Measurements from ENCODE around the gene RPL28.

Gene RPL28

DNA sequence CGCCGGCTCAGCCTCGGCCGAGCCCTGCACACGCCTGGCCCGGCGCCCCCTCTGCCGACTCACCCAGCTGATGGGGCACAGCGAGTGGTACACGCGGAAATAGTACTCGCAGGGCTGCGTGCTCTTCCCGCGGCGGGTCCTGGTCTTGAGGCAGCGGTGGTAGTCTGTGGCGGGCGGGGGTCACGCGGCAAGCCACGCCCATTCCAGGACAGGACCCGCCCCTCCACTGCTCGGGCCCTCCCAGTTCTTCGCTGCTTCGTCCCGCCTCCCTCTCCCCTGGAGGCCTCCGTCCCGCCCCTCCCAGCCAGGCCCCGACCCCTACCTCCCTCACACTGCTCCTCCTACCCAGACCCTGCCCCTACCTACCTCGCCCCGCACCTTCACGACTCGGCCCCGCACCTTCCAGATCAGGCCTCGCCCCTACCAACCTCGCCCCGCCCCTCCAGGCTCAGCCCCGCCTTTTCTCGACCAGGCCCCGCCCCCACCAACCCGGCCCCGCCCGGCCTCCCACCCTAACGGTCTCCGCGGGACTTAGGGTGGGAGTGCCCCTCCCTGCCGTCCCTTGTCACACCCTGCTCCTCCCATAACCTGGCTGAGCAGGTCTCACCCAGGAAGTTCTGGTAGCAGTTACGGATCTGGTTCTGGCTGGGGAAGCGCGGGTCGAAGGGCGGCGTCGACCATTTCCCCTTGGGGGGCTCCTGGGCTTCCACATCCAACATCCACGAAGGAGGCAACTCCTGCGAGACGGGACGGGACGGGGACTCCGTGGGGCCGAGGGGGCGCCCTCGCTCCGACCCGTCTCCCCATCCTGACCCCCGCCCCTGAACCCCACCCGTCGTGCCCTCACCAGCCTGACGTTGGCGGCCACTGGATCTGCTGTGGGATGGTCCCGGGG lies 31.7 kb upstream of the RPL28 start:
- peak in 1 of 2 experiments; percentile 31 for DNase-seq

DNA sequence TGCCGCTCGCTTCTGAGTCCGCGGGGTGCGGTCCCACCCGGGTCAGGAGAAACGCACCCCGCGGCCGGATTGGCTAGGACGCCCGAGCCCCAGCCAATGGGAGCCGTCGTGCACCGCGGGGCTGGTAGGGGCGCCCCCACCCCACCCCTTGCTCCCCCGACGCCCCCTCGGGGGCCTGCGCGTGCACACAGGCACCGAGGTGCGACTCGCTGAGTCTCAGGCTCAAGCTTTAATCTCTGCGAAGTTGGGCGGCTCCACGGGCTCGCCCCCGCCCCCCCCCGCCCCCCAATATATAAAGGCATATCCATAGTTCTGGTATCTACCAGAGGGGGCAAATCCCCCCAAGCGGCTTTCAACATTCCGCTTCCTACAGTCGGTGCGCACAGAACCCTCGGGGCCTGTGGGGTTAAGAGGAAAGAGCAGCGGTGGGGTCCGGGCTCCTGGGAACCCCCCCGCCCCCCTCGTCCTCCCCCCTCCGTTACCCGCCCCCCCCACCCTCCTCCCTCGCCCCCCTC lies 31.0 kb upstream of the RPL28 start, which contains the start of gene COX6B2:
Gene COX6B2, minus strand, starts transcription at position 22 of the 515 bp plus-strand sequence. CDS start 198 bp downstream, outside the sequence.
- DNase-seq = no peak

DNA sequence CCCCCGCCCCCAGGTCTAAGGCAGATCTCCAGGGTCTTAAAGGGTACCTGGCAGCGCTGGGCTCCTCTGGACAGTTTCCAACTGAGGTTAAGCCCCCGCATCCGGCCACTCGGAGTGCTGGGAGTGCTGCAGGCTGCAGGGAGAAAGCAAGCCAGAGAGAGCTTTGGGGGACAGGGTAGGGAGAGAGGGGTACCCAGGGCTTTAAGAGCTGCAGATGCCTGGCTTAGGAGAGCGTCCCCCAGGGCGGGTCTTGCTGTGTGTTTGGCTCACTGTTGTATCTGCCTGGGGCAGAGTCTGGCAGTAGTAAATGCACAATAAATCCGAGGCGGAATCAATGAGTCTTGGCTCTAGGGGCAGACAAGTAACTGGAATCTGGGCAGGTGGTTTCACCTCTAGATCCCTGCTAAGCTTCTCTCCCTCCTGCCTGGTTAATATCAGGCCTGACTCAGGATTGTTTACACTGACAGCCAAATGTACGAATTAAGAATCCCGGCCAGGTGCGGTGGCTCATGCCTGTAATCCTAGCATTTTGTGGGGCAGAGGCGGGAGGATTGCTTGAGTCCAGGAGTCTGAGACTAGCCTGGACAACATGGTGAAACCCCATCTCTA lies 30.4 kb upstream of the RPL28 start:
- no peak for DNase-seq

DNA sequence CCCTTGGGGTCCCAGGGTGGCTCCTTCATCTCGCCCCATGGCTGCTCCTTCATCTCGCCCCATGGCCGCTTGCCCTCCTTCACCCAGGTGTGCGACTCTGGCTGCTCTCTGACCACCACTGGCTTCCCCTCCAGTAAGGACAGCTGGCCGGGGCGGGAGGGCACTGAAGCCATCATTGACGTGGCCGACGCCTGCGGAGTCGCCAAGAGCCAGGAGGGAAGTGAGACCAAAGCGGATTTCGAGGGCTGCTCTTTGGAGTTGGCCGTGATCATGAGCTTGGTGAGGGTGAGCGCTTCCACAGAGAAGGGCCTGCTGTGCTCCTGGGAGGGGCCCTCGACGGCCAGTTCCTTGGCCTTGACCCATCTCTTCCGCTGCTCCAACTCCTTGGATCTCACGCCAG lies 27.2 kb upstream of the RPL28 start:
- no peak for DNase-seq

DNA sequence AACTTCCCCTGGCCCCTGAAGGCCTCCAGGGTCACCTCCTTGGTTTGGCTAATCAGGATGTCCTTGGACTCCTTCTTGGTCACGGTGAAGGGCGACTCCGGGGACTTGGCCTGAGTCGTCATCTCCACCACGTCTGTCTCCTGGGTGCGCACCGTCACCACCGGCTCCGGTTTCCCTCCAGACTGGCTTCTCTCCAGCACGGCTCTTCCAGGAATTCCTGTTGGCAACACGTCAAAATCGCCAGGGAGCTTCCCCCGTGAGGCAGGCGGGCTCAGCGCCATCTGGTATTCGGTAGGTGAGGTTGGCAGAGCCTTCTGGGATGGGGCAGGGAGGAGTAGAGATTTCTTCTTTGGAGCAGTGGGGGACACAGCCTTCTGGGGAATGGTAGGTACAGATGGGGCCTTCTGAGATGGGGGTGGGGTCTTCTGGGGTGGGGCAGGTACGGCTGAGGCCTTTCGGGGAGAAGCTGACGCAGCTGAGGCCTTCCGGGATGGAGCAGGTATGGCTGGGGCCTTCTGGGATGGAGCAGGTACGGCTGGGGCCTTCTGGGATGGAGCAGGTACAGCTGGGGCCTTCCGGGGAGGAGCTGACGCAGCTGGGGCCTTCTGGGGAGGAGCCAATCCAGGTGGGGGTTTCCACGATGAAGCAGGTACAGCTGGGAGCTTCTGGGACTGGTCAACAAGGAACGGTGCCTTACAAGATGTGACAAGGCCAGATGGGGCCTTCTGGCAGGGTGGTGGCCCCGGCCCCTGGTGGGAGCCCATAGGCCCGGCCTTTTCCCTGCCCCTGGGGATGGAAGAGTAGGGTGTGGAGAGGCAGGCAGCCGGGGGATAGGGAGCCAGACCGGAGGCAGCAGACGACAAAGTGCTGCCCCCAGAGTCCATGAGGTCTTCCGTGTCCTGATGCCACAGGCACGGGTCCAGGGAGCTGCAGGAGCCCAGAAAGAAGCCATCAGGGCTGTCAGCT lies 26.5 kb upstream of the RPL28 start:
- DNase-seq = no peak

DNA sequence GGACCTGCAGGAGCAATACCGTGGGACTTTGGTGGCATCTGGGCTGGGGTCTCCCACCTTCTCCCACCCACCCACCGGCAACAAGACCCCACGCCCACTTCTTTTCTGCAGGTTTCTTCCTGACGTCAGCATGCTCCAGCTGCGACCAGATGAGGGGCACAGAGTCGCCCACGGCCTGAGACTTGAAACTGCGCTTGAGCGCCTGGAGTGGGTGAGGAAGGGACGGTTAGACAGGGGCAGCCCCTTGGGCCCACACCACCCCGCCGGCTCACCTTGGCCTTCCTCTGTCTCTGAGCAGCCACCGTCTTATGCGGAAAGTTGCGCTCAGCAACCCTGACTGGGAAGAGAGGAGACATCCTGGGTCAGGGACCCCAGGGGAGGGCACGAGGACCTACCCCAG lies 24.8 kb upstream of the RPL28 start:
- no peak for DNase-seq

DNA sequence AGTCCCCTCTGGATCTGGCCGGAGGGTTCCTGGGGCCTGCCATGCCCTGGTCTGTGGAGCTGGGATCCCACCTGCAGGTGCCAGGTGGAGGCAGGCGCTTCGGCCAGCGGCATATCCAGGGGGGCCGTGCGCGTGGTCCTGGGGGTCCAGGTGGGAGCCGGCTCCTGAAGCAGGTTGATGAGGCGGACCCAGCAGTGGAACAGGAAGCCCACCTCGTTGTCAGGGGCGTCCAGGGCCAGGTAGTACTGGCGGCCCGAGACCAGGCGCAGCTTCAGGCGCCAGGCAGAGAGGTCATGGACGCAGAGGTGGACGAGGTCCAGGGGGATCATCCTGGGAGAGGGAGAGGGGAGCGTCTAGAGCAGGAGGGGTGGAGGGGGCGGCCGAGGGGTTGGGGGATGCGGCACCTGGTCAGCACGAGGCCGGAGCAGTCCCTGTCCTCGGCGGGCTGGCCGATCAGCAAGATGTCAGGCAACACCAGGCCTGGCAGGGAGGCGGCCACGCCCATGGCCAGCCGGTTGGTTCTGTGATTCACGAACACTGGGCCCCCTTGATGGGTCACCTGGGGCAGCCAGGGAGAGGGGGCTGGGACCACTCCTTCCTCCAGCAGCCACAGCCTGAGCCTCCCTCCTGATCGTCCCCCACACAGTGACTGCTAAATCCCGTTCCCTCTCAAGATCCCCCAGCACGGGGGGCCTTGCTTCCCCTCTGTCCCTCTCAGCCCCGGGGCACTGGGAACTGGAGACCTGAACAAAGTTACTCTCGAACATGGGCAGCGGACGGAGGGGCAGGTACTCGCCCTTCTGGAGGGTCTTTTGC lies 23.4 kb upstream of the RPL28 start:
- DNase-seq = no peak

DNA sequence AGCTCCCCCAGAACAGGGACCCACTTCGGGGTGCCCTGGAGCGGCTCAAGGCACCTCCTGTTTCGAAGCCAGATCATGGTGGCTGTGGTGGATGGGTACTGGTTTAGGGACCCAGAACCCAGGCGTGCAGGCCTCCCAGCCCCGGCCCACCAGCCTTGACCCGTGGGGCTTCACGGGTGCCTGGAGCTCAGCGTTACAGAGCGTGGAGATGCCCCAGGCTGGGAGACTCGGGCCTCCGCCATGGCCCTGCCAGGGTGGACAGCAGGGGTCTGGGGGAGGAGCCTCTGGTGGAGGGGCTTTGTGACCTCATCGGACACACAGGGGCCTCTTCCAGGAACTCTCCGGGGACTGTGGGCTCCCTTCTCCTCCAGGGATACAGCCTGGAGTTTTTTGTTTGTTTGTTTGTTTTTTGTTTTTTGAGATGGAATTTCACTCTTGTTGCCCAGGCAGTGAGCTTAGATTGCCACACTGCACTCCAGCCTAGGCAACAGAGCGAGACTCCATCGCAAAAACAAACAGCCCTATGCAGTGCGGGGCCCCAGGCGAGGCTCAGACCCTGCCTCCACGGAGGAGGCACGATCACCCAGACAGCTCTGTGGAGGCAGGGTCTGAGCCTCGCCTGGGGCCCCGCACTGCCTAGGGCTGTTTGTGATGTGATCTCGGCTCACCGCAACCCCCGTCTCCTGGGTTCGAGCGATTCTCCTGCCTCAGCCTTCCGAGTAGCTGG lies 22.6 kb upstream of the RPL28 start, which contains the start of gene GARIN5B:
Gene GARIN5B, minus strand, starts transcription at position 271 of the 727 bp plus-strand sequence. Its CDS starts 194 bp downstream, at position 77.
- DNase-seq = no peak

DNA sequence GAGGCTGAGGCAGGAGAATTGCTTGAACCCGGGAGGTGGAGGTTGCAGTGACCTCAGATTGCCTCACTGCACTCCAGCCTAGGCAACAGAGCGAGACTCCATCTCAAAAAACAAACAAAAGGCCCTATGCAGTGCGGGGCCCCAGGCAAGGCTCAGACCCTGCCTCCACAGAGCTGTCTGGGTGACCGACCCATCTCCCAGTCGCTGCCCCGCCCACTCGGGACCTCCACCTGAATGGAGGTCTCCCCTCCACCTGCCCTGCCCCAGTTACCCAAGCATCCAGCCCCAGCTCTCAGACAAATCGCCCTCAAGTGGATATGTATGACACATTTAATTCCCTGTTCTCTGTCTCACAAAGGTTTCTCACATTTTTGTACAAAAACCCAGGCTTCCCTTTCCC lies 20.5 kb upstream of the RPL28 start:
- no peak for DNase-seq

DNA sequence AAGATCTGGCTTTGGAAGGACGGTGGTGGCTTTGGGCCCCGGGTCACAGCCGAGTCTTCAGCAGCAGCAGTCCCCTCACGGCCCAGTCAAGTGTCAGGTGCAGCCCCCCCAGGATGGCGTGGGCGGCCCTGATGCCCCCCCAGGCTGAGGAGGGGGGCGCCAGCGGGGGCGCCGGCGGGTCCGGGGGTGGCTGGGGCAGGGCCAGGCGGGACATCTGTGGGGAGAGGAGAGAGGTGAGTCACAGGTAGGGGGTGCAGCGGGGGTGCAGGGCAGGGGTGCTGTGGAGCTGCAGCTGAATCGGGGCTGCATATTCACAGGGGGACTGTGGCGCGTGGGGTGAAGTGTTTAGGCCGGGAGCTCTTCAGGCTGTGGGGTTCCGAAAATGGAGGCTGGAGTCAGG lies 19.8 kb upstream of the RPL28 start:
- DNase-seq = no peak

DNA sequence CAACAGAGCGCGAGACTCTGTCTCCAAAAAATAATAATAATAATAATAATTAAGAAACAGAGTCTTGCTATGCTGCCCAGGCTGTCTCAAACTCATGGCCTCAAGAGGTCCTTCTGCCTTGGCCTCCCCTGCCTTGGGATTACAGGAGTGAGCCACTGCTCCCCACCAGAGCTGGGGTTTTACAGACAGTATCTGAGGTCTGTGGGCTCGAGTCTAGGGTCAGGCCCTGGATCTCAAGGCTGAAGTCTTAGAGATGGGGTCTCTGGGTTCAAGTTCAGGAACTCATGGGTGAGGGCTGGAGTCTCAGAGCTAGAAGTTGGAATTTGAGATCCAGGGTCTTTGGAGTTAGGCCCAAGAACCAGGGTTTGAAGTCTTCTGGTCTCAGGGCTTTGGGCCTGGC lies 18.9 kb upstream of the RPL28 start:
- DNase-seq = no peak

DNA sequence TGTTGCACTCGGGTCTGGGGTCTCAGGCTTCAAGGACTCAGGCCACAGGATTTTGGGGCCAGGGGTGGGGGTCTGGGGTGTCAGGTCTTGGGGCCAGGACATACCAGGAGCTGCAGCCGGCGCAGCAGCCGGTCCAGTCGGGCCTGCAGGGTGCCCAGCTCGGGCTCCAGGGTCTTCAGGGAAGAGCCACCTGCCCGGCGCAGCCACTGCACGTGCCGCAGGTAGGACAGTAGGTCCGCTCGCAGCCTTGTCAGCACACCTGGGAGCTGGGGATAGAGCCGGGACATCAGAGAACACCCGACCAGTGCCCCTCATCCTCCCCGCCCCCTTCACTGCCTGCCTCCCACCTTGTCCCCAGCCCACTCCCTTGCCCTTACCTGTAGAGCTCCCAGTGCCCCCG lies 17.6 kb upstream of the RPL28 start:
- no peak for DNase-seq

DNA sequence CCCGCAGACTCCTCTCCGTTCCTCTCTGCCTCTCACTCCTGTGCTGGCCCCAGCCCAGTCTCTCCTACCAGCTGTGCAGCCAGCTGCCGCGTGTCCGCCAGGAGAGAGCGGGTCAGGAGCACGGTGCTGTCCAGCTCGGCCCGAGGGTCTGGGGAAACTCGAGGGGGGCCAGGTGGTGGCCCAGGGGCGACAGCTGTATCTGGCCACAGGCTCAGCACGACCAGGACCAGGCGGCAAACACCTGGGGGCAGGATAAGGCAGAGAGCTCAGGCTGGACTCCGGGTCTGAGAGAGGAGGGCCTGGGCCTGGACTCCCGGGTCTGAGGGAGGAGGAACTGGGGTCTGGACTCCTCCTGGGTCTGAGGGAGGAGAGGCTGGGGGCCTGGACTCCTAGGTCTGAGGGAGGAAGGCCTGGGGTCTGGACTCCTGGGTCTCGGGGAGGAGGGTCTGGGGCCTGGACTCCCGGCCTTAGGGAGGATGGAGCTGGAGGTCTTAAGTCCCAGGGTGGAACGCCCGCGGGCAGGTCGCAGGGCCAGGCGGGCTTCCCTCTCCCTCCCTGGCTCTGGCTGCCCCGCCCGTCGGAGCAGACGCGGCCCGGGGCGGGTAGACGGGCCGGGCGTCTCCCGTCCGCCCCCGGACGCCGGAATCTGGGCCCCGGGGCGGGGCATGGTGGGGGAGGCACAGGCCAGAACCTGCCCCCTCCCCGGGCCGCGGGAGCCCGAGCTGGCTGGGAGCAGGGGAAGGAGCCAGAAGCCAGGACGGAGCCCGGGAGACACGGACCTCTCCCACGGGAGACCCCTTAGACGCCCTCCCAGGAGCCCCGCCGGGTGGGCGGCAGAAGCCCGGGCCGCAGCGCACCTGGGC lies 16.8 kb upstream of the RPL28 start:
- DNase-seq = no peak

DNA sequence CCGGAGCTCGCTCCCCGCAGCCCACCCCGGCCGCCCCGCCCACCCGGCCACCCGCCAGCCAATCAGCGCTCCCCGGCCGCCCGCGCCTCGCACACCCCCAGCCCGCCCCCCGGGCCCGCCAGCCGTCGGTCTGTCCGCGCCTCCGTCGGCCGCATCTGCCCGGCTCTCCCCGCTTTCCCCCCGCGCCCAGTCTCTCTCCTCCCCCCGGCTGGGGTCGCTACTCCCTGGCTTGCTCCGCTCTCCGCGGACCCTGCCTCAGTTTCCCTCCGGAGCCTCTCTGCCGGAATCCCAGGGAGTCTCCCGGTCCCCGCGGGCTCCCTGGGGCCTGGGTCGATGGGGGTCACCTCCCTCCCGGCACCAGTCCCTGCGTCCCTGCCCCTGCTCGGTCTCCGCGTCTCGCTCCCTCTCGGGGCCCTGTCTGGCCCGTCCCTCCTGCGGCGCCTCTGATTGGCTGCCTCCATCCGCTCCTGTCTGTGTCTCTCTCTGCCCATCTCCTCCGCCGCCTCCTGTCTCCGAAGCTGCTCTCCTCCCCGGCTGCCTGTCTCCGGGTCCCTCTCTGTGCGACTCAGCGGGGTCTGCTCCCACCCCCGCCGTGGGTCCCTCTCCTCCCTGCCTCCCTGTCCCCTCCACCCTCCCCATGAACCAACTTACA lies 16.0 kb upstream of the RPL28 start:
- DNase-seq = peak in 1 of 2 experiments; percentile 41

DNA sequence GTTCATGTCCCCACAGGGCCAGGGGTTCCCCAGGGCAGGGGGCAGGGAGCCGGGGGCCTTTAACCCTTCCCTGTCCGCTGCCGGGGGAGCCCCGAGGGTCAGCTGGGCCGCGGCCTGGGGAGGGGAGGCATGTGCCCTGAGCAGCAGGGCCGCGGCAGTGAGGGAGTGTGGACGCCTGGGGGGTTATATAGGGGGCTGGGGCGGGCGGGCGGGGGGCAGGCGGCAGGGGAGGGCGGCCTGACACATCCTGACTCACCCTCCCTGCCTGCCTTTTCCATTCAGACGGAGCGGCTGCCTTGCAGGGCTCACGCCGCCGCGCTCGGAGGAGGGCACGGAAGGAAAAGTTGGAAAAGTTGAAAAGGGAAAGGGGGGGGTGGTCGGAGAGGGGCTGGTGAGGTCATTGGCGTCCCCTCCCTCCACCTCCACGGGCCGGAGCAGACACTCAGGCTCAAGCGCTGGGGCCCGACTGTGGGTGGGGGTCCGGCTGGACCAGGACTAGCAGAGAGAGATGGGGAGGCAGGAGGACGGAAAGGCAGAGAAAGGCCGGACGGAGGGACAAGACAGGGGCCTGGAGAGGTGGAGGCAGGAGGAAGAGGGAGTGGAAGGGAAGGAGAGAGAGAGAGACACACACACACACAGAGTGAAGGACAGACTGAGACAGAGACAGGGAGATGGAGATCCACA lies 15.3 kb upstream of the RPL28 start, which contains the start of gene IL11:
Gene IL11, minus strand, starts transcription at position 159 of the 684 bp plus-strand sequence. Its CDS starts 153 bp downstream, at position 6.
- no peak for DNase-seq

DNA sequence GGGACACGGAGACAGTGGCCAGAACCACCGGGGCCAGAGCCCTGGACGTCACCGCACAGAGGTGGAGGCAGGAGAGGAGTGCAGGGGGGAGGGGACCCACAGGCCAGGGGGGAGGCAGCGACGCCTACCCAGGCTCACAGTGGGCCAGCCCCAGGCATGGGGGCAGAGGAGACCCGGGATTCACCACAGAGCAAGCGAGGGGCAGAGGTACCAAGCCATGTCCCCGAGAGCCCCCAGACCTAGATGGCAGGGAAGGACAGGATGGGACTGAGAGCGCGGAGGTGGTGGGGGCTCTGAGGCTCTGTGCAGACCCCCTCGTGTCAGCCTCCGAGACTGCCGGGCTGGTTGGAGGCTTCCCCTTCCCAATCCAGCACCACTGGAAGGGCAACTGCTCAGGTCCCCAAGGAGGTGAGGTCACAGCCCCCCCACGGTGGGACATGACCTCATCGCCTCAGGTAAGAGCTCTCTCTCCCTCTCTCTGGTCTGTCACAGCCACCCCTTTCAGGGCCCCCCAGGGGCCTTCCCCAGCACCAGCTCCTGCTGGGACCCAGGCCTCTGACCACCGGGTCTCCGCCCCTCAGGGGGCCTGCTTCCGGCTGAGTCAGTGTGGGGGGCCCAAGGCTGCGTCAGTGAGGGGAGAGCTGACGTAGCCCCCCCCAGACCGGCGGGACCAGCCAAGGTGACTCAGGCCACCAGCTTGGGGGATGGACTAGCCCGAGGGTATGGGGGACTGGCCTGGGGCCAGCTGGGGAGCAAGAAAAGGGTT lies 13.2 kb upstream of the RPL28 start:
- no peak for DNase-seq

DNA sequence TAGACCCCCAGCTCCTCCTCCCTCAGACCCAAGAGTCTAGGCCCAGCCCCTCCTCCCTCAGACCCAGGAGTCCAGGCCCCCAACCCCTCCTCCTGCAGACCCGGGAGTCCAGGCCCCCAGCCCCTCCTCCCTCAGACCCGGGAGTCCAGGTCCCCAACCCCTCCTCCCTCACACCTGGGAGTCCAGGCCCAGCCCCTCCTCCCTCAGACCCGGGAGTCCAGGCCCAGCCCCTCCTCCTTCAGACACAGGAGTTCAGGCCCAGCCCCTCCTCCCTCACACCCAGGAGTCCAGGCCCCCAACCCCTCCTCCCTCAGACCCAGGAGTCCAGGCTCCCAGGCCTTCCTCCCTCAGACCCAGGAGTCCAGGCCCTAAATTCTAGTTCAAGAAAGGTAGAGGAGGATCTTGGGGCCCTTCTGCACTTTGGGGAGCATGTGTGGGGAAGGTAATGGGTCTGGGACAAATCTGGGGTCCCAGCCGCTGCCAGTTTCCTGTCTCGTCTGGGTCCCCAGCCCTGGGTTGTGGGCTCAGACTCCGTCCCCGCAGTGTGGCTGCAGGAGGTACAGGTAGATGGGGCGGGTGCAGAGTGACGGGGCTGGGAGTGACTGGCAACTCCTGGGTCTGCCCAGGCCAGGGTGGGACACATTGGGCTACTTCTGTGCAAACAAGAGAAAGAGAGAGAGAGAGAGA lies 12.3 kb upstream of the RPL28 start:
- DNase-seq = no peak

All from NCI-H1930 (cell line).